KBM-7 (cell line): ENCODE data around the gene SPAG16.

ENCODE experiments used
- DNase-seq: peaks from one replicate; pipeline ENCODE4 v3.0.0-alpha.2; 2015
- in situ Hi-C: fragments of 300-500 bp; cut with MboI; formaldehyde crosslinking; loops from 2 replicates; pipeline ENCODE4 v1.14.3; 2020; ENCODE audit warnings: low sequenced_read_pairs, low pct_unique_long_range_greater_than_20kb, mixed read lengths

SPAG16 gene

GRCh38 chr2:214361116-214361515 lies 1076.9 kb downstream of the SPAG16 start:
- in situ Hi-C loops = no loop called here

GRCh38 chr2:214365549-214365948 lies 1081.3 kb downstream of the SPAG16 start:
- in situ Hi-C loops = no loop called here
- no peak for DNase-seq

More at GRCh38 chr2:214361116-214361515, 1076.9 kb downstream of the SPAG16 start:
- DNase-seq = no peak

GRCh38 chr2:214367171-214367570 lies 1082.9 kb downstream of the SPAG16 start:
- DNase-seq = no peak
- in situ Hi-C loops = no loop called here

- in situ Hi-C loops = no loop called here
- no peak for DNase-seq
These were observed 1092.5 kb downstream of the SPAG16 start for GRCh38 chr2:214376618-214377285.

DNA sequence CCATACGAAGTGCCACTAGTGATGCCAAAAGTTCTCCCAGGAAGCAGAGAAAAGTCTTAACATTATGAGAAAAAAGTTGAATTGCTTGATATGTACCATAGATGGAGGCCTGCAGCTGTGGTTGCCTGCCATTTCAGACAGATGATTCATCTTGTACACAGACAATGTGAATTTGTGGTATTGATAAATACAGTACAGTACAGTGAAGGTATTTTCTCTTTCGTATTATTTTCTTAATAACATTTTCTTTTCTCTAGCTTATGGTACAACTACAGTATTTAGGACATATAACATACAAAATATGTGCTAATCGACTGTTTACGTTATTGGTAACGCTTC lies 1093.0 kb downstream of the SPAG16 start:
- no peak for DNase-seq
- in situ Hi-C loops = no loop called here

DNA sequence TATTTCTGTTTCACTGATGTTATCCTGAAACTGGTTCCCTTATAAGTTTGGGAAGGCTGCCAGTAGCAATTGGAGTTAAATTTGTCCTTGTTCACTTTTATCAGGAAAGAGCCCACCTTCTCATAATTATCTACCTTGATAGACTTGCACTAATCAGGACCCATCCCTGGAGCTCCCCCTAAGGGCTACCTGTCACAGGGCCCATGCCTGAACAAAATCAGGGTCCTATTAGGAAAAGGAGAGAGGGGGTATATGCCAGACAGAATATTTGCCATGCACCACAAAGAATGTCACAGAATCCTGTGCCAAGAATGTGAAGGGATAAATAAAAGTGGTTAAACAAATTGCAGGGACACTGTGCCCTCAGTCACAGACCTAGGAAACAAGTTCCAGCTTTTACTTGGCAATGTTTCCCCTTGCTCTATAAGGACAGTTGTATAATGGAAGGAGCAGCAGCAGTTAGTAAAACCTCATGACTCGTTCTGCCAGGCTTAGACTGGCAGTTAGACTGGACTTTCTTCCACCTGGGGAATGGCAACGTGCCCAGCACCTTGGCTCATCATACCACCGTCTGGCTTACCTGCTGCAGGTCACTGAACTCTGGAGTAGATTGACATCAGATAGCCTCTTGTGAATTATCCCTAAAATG lies 1094.3 kb downstream of the SPAG16 start:
- in situ Hi-C loops = no loop called here
- DNase-seq = no peak

DNA sequence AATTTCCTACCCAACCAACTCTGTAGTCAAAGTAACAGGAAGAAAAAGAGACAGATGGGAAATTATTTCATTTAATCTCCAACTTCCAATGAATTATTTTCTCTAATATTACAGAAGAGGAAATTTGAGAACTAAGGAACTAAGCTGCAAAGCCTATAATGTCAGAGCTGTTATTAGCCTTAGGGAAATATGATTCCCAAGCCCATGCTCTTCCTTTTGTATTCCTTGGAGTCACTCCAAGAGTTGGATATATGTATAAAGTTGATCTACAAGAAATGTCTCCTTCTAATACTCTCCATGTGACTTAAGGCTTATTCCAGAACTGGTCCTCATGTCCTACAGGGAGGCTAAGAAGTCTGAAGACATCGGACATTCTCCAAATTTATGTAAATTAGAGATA lies 1095.0 kb downstream of the SPAG16 start:
- in situ Hi-C loops = no loop called here
- no peak for DNase-seq

- DNase-seq = no peak
- in situ Hi-C loops = no loop called here
These were observed 1096.4 kb downstream of the SPAG16 start for GRCh38 chr2:214380681-214381080.

- in situ Hi-C loops = no loop called here
- DNase-seq = no peak
These were observed 1098.0 kb downstream of the SPAG16 start for GRCh38 chr2:214382229-214382628.

- in situ Hi-C loops = no loop called here
- DNase-seq = no peak
These were observed 1102.5 kb downstream of the SPAG16 start for GRCh38 chr2:214386720-214387119.

DNA sequence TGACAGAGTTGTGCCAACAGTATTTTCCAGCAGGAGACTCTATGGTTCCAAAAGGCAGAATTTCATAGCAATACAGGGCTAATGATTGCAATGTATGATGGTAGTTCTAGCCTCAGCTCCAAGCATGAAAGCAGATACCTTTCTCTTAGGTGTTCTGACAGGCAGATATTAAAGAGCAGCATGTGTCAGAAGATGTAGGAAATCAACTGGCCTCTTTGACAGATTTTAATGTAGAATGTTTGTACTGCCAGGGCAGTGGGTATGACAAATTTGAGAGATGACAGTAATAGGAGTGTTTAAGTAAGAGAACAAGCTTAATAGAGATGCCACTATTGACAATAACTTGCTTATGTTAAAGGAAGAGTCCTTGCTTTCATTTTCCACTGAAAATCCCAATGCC lies 1105.1 kb downstream of the SPAG16 start:
- in situ Hi-C loops = no loop called here
- DNase-seq = no peak

DNA sequence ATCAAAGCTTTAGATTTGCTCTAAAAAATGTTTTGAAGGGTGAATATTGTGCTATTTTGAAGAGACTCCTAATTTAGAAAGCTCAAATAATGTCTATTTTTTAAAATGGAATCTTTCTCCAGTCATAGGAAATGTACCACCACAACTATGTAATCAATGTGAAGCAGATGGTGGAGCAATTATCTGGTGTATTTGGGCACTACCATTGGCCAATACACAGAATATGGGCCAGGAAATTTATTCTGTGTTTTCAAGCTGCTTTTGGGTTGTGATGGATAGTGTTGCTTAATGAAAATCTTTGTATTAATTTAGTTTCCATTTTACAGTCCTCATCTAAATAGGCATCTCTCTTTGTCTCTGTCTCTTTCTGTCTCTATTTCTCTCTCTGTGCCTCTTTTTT lies 1109.5 kb downstream of the SPAG16 start:
- DNase-seq = no peak
- in situ Hi-C loops = no loop called here

- in situ Hi-C loops = no loop called here
- DNase-seq = no peak
These were observed 1110.8 kb downstream of the SPAG16 start for GRCh38 chr2:214395040-214395439.

DNA sequence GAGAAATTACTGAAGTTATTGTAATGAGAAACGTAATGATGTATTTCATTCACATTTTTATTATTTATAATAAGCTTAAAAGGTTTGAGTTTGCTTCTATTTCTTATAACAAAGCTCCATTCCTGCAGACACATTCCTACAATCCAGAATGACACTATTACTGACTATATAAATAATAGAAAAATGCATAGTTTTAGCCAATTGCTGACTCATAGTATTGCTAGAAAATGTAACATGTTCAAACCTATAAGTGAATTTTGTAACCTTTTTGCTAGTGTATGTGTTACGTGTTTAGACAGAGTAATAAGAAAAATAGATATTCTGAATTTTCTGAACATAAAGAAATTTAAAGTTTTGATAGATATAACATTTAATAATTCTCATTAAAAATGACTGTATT lies 1117.3 kb downstream of the SPAG16 start:
- DNase-seq = no peak
- in situ Hi-C loops = no loop called here

DNA sequence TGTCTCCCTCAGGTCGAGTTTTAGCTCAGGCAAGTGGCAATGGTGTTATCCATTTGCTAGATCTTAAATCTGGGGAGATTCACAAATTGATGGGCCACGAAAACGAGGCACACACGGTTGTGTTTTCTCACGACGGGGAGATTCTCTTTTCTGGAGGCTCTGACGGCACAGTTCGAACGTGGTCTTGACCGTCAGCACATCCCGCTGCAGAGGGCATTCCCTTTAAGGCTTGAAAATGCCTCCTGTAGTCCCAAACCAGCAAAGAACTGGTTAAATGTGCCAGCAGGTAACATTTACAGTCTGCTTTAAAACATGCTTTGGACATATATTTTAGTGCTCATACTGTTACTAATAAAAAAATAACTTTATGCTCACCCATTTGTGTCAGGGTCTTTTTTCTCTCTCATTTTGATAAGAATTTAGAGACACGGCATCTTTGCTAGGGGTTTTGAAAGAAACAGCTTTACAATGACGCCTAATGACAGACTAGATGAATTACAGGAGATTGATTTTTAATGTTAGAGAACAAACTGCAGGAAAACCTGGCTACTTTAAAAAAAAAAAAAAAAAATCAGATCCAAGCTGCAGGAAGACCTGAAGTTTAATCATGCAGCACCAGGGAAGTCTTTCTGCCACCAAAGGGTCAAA lies 1126.0 kb downstream of the SPAG16 start:
- in situ Hi-C loops = no loop called here
- DNase-seq = no peak

DNA sequence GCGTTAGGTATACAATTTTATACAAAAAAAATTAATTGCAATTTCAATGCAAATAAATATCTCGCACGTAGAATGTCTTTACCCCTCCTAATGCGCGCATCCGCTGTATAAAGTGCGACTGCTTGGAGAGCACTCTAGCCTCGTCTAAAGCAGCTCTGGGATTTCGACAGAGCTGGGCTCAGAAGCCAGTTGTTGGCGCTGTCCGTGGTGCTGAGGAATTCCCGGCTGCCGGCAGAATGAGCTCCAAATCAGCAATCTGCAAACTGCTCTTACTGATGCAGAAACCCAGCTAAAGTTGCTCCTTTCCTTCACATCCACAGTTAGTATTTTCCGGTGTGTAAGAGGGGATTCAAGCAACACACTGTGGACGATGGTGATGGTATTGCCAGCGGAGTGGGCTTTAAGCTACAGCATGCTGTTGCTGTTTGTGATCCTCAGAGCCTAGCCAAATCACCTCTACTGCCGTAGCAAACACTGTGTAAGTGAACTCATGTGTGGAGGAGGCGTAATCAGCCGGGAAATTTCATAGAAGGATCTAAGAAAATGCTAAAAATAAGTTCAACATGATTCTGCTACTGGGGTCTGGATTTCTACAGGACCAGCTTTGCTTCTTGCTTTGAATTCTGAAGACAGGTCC lies 1126.8 kb downstream of the SPAG16 start, which contains the start of gene VWC2L:
TSS of gene VWC2L (plus strand) at position 137 of the 637 bp plus-strand sequence. CDS start 3,140 bp downstream, outside the sequence.
- DNase-seq = peak; percentile 50
- in situ Hi-C loops = no loop called here

- DNase-seq = no peak
- in situ Hi-C loops = no loop called here
These were observed 1128.4 kb downstream of the SPAG16 start for GRCh38 chr2:214412679-214413078.

DNA sequence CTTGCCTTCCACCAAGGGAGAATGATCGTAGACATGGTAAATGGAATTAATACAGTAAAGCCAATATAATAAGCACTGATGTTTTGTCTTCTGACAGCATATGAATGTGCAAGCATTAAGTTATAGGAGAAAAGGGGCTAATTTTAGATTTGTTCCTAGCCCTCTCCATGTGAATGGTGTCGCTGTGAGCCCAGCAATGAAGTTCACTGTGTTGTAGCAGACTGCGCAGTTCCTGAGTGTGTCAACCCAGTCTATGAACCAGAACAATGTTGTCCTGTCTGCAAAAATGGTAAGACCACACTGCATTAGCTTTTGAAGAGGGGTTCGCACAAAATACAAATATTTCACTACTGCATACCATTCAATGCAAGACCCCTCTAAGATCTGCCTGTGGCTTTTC lies 1152.2 kb downstream of the SPAG16 start:
- DNase-seq = no peak
- in situ Hi-C loops = no loop called here

DNA sequence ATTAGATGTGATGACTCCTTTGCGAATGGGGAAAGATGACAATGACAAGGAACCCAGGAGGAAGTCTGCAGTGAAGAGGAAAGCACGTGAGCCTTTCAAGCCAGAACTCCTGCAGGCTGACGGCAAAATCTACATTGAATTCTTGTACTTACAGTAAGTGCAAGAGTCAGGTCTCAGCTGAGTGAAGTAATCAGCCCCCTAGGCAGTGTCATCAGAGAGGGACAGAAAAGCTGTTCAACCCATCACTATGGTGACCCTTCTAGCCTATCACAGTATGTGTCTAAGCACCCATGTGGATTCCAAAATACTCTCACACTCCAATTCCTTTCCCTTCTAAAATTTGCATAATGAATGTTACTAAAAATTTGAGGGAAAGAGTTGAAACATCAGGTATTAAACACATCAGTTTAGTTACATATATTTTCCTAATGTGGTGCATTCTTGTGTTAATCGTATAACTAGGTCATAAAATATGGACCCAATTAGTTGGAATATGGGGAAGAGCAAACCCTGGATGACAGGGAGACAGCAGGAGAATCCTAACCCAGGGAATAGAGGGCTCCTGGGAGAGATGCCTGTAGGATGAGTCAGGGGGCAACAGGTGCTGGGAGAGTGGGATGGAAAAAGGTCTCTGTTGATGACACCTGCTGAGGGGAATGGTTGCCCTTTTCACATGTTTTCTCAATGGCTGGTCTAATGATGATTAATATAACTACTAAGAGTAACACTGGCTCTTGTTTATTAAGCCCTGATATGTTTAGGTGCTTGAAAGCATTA lies 1166.0 kb downstream of the SPAG16 start:
- in situ Hi-C loops = no loop called here
- no peak for DNase-seq
